Measurements from ENCODE around the gene SHISA6.

GRCh38 chr17:11545696-11546095 lies 304.7 kb downstream of the SHISA6 start:
- TF ChIP-seq, protein P1, sequence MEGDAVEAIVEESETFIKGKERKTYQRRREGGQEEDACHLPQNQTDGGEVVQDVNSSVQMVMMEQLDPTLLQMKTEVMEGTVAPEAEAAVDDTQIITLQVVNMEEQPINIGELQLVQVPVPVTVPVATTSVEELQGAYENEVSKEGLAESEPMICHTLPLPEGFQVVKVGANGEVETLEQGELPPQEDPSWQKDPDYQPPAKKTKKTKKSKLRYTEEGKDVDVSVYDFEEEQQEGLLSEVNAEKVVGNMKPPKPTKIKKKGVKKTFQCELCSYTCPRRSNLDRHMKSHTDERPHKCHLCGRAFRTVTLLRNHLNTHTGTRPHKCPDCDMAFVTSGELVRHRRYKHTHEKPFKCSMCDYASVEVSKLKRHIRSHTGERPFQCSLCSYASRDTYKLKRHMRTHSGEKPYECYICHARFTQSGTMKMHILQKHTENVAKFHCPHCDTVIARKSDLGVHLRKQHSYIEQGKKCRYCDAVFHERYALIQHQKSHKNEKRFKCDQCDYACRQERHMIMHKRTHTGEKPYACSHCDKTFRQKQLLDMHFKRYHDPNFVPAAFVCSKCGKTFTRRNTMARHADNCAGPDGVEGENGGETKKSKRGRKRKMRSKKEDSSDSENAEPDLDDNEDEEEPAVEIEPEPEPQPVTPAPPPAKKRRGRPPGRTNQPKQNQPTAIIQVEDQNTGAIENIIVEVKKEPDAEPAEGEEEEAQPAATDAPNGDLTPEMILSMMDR (conservative IDR thresholded peaks at IDR 0.05; ENCODE audit: low read depth, low read length), result no peak
- TF ChIP-seq EZH2 (IDR thresholded peaks at IDR 0.05; ENCODE audit: borderline replicate concordance, low read depth, low read length, poor library complexity, severe bottlenecking), result no peak

Measured in A673 (cell line).